Motor neuron (in vitro differentiated cells): ENCODE results near the gene INSM1. TPM values are rescaled to one million over a fixed set of nuclear protein-coding genes. Genes with fewer than 3 reads are reported as not detected.
A peak's percentile ranks its signal among the peaks of the same experiment; 100 is the strongest.

Source experiments
- ATAC-seq, 8 experiments: fragments of 200-7000 bp; cut with Tn5 transposase; replicated peaks in 6 of 8; 2 replicates each; pipeline ENCODE4 v1.8.0; 2021; ENCODE audit warnings: mild to moderate bottlenecking in 8 of 8, moderate library complexity in 8 of 8
- H3K27ac ChIP-seq, 2 donors: fragments of 250-450 bp; sonication (Bioruptor Pico); 2 replicates each; pipeline ENCODE4 v1.9.0; 2021; ENCODE audit warnings: antibody characterized with exemption in 2 of 2, mild to moderate bottlenecking in 2 of 2, moderate library complexity in 1 of 2
- H3K4me1 ChIP-seq, 2 donors: fragments of 250-450 bp; sonication (Bioruptor Pico); replicated peaks in 1 of 2; 2 replicates each; pipeline ENCODE4 v1.6.1; 2021; ENCODE audit warnings: antibody characterized with exemption in 2 of 2, mild to moderate bottlenecking in 2 of 2, moderate library complexity in 1 of 2
- H3K4me3 ChIP-seq, 5 donors: fragments of 250-450 bp; sonication (Bioruptor Pico); 2 replicates each; pipeline ENCODE4 v1.9.0; 2021; ENCODE audit warnings: antibody characterized with exemption in 5 of 5, mild to moderate bottlenecking in 5 of 5, moderate library complexity in 4 of 5
- WGBS, 10 experiments: fragments of 450-650 bp; shearing (Covaris generic); methylation state at CpG; one replicate each; pipeline ENCODE4 v1.0.0; 2022; 5-methylcytosine and 5-hydroxymethylcytosine counted together
- in situ Hi-C, 9 experiments: fragments of 400-800 bp; cut with MboI; loops; one replicate each; pipeline ENCODE4 v1.15.0; 2021; ENCODE audit warnings: low sequenced_read_pairs in 9 of 9, low pct_unique_long_range_greater_than_20kb in 2 of 9; ENCODE audit not compliant: unreplicated experiment in 9 of 9
- total RNA-seq, 8 experiments: library from RNA; unstranded; fragments of 300-600 nt; gene quantifications; 2 replicates each; pipeline versions ENCODE4 v1.2.3 to v1.2.4, GENCODE V29; 2022

Gene INSM1
- total RNA-seq, 8 experiments from 2014 or later: 0.56 to 33.1 (median 4.8) TPM; not detected in 2

- peak overlapping the region; percentile 51 to 82 (median 59) for H3K4me3 ChIP-seq
- WGBS, 10 experiments: 10 to 100% (median 22%) methylated on average over 1 to 3 of the region's 3 CpGs; no CpG with 5 or more reads in 1 of the 10 experiments
- no peak for ATAC-seq
- H3K27ac ChIP-seq: no peak overlapping the region
- H3K4me1 ChIP-seq: peaks cover 9 to 15% of the 10 kb centered on the region in 2 donors
- in situ Hi-C loops: loop anchor here in 6 of 9 experiments (25.0 kb wide), 2 partner anchors 191 to 284 kb away; no protein-coding TSS in a partner anchor
Observed at GRCh38 chr20:20371681-20372080, 3.8 kb downstream of the INSM1 start.

DNA sequence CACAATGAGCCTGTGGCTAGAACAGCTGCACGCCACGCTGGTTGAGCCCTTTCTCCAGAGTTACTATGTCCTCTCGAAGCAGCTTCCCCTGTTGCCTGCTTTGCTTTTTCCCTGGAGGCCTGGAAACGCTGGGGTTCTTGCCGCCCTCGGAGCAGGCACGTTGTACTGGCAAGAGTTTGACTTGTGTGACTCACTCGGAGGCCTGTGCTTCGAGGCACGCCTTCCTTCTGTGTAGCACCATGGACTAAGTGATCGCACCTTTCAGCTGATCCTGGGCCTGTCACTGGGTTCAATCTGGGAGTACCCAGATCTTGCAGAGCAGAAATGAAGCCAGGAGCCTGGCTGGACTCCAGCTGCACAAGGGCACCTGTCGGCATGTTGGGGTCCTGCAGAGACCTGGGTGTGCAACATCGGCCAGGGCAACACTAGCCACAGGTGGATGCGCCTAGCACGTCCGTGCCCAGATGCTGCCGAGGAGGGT is 5.2 kb downstream of the INSM1 start:
- in situ Hi-C loops: loop anchor here in 6 of 9 experiments (25.0 kb wide), 2 partner anchors 189 to 286 kb away; no protein-coding TSS in a partner anchor
- 18 to 89% (median 38%) methylated on average over 2 to 7 of the region's 17 CpGs; no CpG with 5 or more reads in 2 of the 10 experiments for WGBS, 10 experiments
- ATAC-seq: peak in 4 of 8 experiments; percentile 4 to 95 (median 72)
- Histone ChIP-seq H3K27ac (no peak overlapping the region), H3K4me3 (no peak overlapping the region), H3K4me1 (peaks cover 9 to 10% of the 10 kb centered on the region in 2 donors)

GRCh38 chr20:20375862-20376261 is 8.0 kb downstream of the INSM1 start:
- Histone ChIP-seq H3K27ac (no peak overlapping the region), H3K4me3 (no peak overlapping the region), H3K4me1 (peaks cover 9% of the 10 kb centered on the region in 2 donors)
- no peak for ATAC-seq
- WGBS, 10 experiments: 0 to 82% (median 60%) methylated on average over 1 to 7 of the region's 8 CpGs; no CpG with 5 or more reads in 3 of the 10 experiments
- in situ Hi-C loops: no loop called here

GRCh38 chr20:20386192-20386591 is 18.3 kb downstream of the INSM1 start:
- H3K4me3 ChIP-seq: no peak overlapping the region
- no peak for ATAC-seq
- in situ Hi-C loops: no loop called here
- WGBS, 10 experiments: 17 to 100% (median 68%) methylated on average over 1 to 9 of the region's 9 CpGs; no CpG with 5 or more reads in 1 of the 10 experiments
- H3K4me1 ChIP-seq: peaks cover 0 to 5% of the 10 kb centered on the region in 2 donors
- H3K27ac ChIP-seq: no peak overlapping the region

DNA sequence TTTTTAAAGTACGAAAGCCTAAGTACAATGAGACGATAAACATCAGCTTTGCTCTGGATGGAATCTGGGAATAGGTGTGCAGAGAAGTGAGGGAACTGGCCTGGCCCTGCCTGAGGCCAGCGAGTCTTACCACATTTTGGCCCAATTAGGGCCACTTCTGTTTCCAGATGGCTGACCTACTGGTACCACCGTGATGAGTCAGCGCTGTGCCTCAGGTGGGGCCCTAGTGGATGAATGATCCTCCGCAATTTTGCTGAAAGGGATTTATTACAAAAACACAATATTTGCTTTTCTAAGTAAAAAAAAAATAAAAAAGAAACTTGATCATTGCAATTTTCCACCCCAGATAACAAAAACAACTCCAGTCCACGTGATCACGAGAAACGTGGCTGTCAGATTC is 22.5 kb downstream of the INSM1 start:
- Histone ChIP-seq H3K27ac (no peak overlapping the region), H3K4me3 (no peak overlapping the region), H3K4me1 (peaks cover 14 to 26% of the 10 kb centered on the region in 2 donors)
- in situ Hi-C loops: no loop called here
- 88 to 100% (median 92%) methylated on average over 1 to 9 of the region's 9 CpGs for WGBS, 10 experiments
- ATAC-seq: no peak

GRCh38 chr20:20391115-20391514 is 23.2 kb downstream of the INSM1 start:
- 52 to 100% (median 100%) methylated on average over 1 to 3 of the region's 4 CpGs; no CpG with 5 or more reads in 4 of the 10 experiments for WGBS, 10 experiments
- H3K4me1 ChIP-seq: peaks cover 19 to 31% of the 10 kb centered on the region in 2 donors
- no peak for ATAC-seq
- H3K27ac ChIP-seq: no peak overlapping the region
- no peak overlapping the region for H3K4me3 ChIP-seq
- in situ Hi-C loops: no loop called here

DNA sequence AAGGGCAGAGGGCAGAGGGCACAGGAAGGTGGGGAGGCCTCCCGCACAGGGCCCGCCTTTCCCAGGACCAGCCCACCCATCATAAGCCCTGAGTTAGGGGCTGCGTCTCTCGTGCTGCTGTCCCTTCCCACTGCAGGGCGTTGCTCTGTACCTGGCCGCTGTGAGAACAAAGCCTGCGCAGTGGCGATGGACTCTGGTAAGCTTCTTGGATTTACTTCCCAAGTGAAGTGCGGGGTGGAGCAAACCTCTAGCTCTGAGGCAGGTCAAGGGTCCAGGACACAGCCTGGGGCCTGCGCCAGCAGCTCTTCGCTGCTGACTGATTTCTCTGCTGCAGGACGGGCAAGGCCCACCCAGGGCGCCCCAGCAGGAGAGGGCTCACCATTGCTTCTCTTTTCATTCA is 23.9 kb downstream of the INSM1 start:
- WGBS, 10 experiments: 75 to 100% (median 92%) methylated on average over 1 to 5 of the region's 13 CpGs; no CpG with 5 or more reads in 3 of the 10 experiments
- in situ Hi-C loops: no loop called here

GRCh38 chr20:20393207-20394120 is 25.6 kb downstream of the INSM1 start:
- WGBS, 10 experiments: 42 to 91% (median 81%) methylated on average over 2 to 13 of the region's 20 CpGs; no CpG with 5 or more reads in 3 of the 10 experiments
- H3K4me3 ChIP-seq: no peak overlapping the region
- peak in 3 of 8 experiments; percentile 19 to 74 (median 64) for ATAC-seq
- in situ Hi-C loops: no loop called here
- no peak overlapping the region for H3K27ac ChIP-seq
- peaks cover 19 to 36% of the 10 kb centered on the region in 2 donors for H3K4me1 ChIP-seq

More for the DNA sequence above, 23.9 kb downstream of the INSM1 start:
- ATAC-seq: no peak
- Histone ChIP-seq H3K4me1 (peaks cover 19 to 36% of the 10 kb centered on the region in 2 donors), H3K27ac (no peak overlapping the region), H3K4me3 (no peak overlapping the region)

- ATAC-seq: no peak
- no peak overlapping the region for H3K4me3 ChIP-seq
- H3K4me1 ChIP-seq: peaks cover 19 to 36% of the 10 kb centered on the region in 2 donors
- no peak overlapping the region for H3K27ac ChIP-seq
- in situ Hi-C loops: no loop called here
- WGBS, 10 experiments: 33 to 100% (median 90%) methylated on average over 1 to 10 of the region's 12 CpGs; no CpG with 5 or more reads in 1 of the 10 experiments
Observed at GRCh38 chr20:20395087-20395486, 27.2 kb downstream of the INSM1 start.

GRCh38 chr20:20395903-20396568 is 28.1 kb downstream of the INSM1 start:
- Histone ChIP-seq H3K4me1 (peaks cover 19 to 36% of the 10 kb centered on the region in 2 donors), H3K4me3 (no peak overlapping the region), H3K27ac (peak overlapping the region in 1 of 2 donors; percentile 3)
- in situ Hi-C loops: no loop called here
- whole genome bisulfite sequencing, 10 experiments: 20 to 100% (median 39%) methylated on average over 1 to 6 of the region's 29 CpGs; no CpG with 5 or more reads in 4 of the 10 experiments
- peak in 5 of 8 experiments; percentile 77 to 85 (median 82) for ATAC-seq

GRCh38 chr20:20396794-20397193 is 28.9 kb downstream of the INSM1 start:
- 80 to 100% (median 93%) methylated on average over 1 to 3 of the region's 3 CpGs; no CpG with 5 or more reads in 1 of the 10 experiments for WGBS, 10 experiments
- H3K4me1 ChIP-seq: peaks cover 19 to 35% of the 10 kb centered on the region in 2 donors
- in situ Hi-C loops: no loop called here
- no peak overlapping the region for H3K27ac ChIP-seq
- no peak for ATAC-seq
- H3K4me3 ChIP-seq: no peak overlapping the region

DNA sequence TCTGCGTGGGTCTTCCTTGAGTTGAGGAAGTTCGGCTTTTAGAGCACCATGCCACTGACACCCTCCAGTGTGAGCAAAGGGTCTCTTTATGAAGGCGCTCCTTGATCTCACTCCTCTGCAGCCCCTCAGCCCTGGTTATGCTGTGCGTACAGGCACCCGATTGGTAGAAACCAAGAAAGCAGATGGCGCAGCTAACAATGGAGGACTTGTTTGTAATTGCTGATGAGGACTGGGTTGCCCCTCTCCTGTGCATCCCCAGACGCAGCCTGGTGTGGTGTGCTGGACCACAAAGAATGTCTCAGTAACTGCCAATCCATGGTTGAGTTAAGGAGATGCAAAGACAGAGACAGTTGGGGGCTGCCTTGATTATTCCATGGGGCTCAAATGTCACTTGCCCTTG is 30.2 kb downstream of the INSM1 start:
- in situ Hi-C loops: no loop called here
- no peak for ATAC-seq

More for the DNA sequence above, 30.2 kb downstream of the INSM1 start:
- H3K4me1 ChIP-seq: peaks cover 18 to 25% of the 10 kb centered on the region in 2 donors
- no peak overlapping the region for H3K27ac ChIP-seq
- H3K4me3 ChIP-seq: no peak overlapping the region
- 93 to 100% (median 100%) methylated on average over 1 to 6 of the region's 7 CpGs; no CpG with 5 or more reads in 5 of the 10 experiments for WGBS, 10 experiments
